Esophagus muscularis mucosa (tissue), 3 donors: ENCODE data around the gene LRMDA.

Experiments
- POLR2A ChIP-seq: fragments of 450-650 bp; IDR thresholded peaks from one replicate; pipeline ENCODE4 v1.6.1; 2017; ENCODE audit warnings: antibody characterized with exemption, moderate library complexity, mild to moderate bottlenecking, low read depth
- TF ChIP-seq, protein P1 (sequence below), 3 experiments: fragments of 200-600 bp in 2 of 3; fragments of 450-650 bp in 1 of 3; sonication (generic) in 2 of 3; IDR thresholded peaks; one replicate each; pipeline ENCODE4 v1.5.1; 2017 to 2019; ENCODE audit warnings: antibody characterized with exemption in 3 of 3, mild to moderate bottlenecking in 2 of 3, moderate library complexity in 1 of 3

DNA sequence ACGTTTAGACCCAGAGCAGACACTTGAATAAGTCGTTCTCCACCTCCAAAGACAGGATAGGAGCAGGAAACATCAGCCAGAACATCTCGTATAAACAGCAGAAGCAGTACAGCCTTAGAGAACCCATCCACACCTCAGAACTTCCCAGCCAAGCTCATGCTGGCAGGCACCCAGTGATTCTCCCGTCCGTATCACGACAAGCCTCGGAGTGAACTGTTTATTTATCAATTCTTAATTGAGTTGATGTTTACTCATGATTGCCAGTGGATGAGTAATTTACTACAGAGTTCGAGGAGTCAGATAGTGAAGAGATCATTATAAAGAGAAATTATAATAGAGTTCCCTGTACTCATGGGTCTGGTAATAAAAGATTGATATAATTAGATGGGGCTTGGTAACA is 811.5 kb downstream of the LRMDA start:
- TF ChIP-seq, protein P1, sequence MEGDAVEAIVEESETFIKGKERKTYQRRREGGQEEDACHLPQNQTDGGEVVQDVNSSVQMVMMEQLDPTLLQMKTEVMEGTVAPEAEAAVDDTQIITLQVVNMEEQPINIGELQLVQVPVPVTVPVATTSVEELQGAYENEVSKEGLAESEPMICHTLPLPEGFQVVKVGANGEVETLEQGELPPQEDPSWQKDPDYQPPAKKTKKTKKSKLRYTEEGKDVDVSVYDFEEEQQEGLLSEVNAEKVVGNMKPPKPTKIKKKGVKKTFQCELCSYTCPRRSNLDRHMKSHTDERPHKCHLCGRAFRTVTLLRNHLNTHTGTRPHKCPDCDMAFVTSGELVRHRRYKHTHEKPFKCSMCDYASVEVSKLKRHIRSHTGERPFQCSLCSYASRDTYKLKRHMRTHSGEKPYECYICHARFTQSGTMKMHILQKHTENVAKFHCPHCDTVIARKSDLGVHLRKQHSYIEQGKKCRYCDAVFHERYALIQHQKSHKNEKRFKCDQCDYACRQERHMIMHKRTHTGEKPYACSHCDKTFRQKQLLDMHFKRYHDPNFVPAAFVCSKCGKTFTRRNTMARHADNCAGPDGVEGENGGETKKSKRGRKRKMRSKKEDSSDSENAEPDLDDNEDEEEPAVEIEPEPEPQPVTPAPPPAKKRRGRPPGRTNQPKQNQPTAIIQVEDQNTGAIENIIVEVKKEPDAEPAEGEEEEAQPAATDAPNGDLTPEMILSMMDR (IDR thresholded peaks at IDR 0.05), result no peak
- no peak for TF ChIP-seq POLR2A
